Mesothelial cell of epicardium (in vitro differentiated cells): ENCODE data around the gene UPF3A. TPM values are rescaled to one million over a fixed set of nuclear protein-coding genes. Genes with fewer than 3 reads are reported as not detected.

Source experiments
- DNase-seq, 2 experiments: peaks; one replicate each; pipeline ENCODE4 v3.0.0; 2021; ENCODE audit warnings: low spot score in 2 of 2; ENCODE audit not compliant: unreplicated experiment in 2 of 2
- H3K27ac Mint-ChIP-seq: 2 replicates; pipeline ENCODE4 v1.8.0; 2021; ENCODE audit warnings: mixed read lengths
- H3K27me3 Mint-ChIP-seq: 2 replicates; pipeline ENCODE4 v1.8.0; 2021; ENCODE audit warnings: low read depth, mixed read lengths
- H3K36me3 Mint-ChIP-seq: 2 replicates; pipeline ENCODE4 v1.8.0; 2021; ENCODE audit warnings: mixed read lengths
- H3K4me1 Mint-ChIP-seq: 2 replicates; pipeline ENCODE4 v1.8.0; 2021; ENCODE audit warnings: mixed read lengths
- H3K4me3 Mint-ChIP-seq: 2 replicates; pipeline ENCODE4 v1.8.0; 2021; ENCODE audit warnings: mild to moderate bottlenecking, moderate library complexity, mixed read lengths
- H3K9me3 Mint-ChIP-seq: 2 replicates; pipeline ENCODE4 v1.8.0; 2021; ENCODE audit warnings: mixed read lengths
- total RNA-seq: library from RNA; stranded (reverse); gene quantifications from 3 replicates; pipeline ENCODE4 v1.2.1, GENCODE V29; 2021
- TF ChIP-seq, protein P1 (sequence below): fragments of 200-600 bp; sonication (generic); IDR thresholded peaks from one replicate; pipeline ENCODE4 v1.5.0; 2021; ENCODE audit warnings: antibody characterized with exemption; ENCODE audit not compliant: unreplicated experiment

UPF3A gene
- 112 to 123 TPM (median 117 TPM) in 3 replicates for total RNA-seq

DNA sequence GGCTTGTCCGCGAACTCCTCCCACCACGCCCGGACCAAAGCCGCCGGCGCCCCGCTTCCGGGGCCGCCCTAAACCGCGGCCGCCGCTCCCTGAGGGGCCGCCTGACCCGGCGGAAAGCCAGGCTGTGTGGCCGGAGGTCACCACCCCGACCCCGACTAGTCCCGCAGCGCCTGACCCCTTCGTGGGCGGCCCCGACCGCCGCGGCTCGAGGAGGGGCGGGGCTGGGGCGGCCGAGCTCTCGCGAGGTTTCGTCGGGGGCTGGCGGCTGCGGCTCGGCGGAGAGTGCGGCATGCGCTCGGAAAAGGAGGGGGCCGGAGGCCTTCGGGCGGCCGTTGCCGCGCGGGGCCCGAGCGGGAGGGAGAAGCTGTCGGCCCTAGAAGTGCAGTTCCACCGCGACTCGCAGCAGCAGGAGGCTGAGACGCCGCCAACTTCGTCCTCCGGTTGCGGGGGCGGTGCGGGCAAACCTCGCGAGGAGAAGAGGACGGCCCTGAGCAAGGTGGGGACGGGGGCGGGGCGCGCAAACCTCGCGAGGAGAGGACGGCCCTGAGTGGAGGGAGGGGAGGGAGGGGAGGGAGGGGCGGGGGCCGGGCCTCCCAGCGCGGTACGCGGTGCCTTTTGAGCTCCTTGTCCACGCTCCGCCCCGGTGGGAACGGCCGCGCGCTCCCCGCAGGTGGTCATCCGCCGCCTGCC is at the start of gene UPF3A:
TSS of gene UPF3A (plus strand) at position 251 of the 690 bp plus-strand sequence. CDS start at position 290, 39 bp downstream.
- Mint-ChIP-seq H3K4me3 (peak within 1 kb of the TSS; percentile 92), H3K9me3 (no peaks in the 10 kb centered on the region), H3K27ac (peak within 1 kb of the TSS; percentile 97), H3K4me1 (peaks cover 27% of the 10 kb centered on the region), H3K36me3 (peaks cover 14% of the 10 kb centered on the region), H3K27me3 (no peaks in the 10 kb centered on the region)
- peak; percentile 78 to 87 for DNase-seq
- TF ChIP-seq, protein P1, sequence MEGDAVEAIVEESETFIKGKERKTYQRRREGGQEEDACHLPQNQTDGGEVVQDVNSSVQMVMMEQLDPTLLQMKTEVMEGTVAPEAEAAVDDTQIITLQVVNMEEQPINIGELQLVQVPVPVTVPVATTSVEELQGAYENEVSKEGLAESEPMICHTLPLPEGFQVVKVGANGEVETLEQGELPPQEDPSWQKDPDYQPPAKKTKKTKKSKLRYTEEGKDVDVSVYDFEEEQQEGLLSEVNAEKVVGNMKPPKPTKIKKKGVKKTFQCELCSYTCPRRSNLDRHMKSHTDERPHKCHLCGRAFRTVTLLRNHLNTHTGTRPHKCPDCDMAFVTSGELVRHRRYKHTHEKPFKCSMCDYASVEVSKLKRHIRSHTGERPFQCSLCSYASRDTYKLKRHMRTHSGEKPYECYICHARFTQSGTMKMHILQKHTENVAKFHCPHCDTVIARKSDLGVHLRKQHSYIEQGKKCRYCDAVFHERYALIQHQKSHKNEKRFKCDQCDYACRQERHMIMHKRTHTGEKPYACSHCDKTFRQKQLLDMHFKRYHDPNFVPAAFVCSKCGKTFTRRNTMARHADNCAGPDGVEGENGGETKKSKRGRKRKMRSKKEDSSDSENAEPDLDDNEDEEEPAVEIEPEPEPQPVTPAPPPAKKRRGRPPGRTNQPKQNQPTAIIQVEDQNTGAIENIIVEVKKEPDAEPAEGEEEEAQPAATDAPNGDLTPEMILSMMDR: no peak

DNA sequence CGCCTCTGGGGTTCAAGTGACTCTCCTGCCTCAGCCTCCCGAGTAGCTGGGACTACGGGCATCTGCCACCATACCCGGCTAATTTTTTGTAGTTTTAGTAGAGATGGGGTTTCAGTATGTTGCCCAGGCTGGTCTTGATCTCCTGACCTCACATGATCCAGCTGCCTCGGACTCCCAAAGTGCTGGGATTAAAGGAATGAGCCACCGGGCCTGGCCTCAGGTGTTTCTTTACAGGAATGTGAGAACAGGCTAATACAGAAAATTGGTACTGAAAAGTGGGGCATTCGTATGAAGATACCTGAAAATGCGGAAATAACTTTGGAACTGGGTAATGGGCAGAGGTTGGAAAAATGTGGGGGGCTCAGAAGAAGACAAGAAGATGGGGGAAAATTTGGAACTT is 49.5 kb upstream of the UPF3A start:
- Mint-ChIP-seq H3K9me3 (peaks cover 3% of the 10 kb centered on the region), H3K4me1 (peaks cover 22% of the 10 kb centered on the region), H3K36me3 (no peaks in the 10 kb centered on the region), H3K4me3 (no peak overlapping the region), H3K27ac (no peak overlapping the region), H3K27me3 (peaks cover 48% of the 10 kb centered on the region)
- TF ChIP-seq, protein P1: no peak
- no peak for DNase-seq

DNA sequence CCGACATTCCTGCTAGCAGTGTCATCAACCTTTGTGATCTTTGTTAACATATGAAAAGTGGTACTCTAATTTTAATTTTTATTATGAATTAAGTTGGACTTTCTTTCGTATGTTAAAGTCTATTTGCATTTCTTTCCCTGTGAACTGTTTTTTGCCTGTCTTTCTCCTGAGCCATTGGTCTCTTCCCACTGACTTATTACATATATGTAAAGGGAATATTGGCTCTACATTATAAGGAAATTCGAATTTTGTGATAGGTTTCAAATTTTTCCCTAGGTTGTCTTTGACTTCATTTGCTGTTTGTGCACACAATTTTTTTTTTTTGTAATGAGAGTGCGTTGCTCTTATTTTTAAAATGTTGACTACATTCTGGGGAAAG is 47.1 kb upstream of the UPF3A start:
- DNase-seq: no peak
- peaks cover 3% of the 10 kb centered on the region for H3K9me3 Mint-ChIP-seq
- TF ChIP-seq, protein P1: no peak
- peaks cover 31% of the 10 kb centered on the region for H3K27me3 Mint-ChIP-seq
- H3K27ac Mint-ChIP-seq: peak overlapping the region; percentile 89
- H3K4me3 Mint-ChIP-seq: peak overlapping the region; percentile 81
- peaks cover 24% of the 10 kb centered on the region for H3K4me1 Mint-ChIP-seq
- H3K36me3 Mint-ChIP-seq: peaks cover 11% of the 10 kb centered on the region

DNA sequence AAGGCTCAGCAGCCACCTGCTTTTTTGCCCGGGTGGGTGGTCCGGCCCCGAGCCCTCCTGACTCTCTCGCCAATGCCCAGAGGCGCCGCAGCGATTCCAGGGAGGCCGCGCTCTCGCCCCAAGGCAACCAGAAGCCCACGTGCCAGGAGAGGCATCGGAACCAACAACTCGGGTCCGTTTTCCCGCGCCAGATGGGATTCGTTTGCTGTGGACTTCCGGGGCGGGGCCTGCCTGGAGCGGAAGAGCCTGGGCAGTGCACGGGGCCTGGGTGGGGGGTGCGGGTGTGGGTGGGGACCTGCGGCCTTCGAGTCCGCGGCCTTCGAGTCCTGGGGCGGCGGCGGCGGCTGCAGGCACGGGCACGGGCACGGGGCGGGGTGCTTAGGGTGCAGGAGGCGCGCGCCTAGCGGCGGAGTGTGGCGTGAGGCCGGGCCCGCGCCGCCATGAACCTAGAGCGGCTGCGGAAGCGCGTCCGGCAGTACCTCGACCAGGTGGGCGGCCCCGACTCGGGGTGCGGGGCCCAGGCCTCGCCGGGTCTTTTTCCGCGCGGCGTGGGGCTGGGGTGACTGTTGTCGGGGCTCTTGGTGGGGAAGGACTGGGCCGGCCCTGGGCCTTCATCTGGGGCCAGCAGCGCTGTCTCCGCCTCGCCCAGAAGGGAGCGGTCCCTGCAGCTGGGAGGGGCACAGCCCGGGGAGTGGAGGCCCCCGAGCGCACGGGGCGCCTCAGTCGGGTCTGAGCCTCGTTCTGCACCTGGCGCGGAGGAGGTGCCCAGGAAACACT is 46.6 kb upstream of the UPF3A start, which contains the start of gene CDC16:
TSS of gene CDC16 (plus strand) at position 253 of the 777 bp plus-strand sequence. CDS start at position 441, 188 bp downstream.
- H3K4me1 Mint-ChIP-seq: peaks cover 24% of the 10 kb centered on the region
- peak within 1 kb of the TSS; percentile 81 for H3K4me3 Mint-ChIP-seq
- DNase-seq: peak; percentile 77 to 81
- peaks cover 3% of the 10 kb centered on the region for H3K9me3 Mint-ChIP-seq
- H3K36me3 Mint-ChIP-seq: peaks cover 14% of the 10 kb centered on the region
- TF ChIP-seq, protein P1: no peak
- peak within 1 kb of the TSS; percentile 89 for H3K27ac Mint-ChIP-seq
- H3K27me3 Mint-ChIP-seq: peaks cover 25% of the 10 kb centered on the region

DNA sequence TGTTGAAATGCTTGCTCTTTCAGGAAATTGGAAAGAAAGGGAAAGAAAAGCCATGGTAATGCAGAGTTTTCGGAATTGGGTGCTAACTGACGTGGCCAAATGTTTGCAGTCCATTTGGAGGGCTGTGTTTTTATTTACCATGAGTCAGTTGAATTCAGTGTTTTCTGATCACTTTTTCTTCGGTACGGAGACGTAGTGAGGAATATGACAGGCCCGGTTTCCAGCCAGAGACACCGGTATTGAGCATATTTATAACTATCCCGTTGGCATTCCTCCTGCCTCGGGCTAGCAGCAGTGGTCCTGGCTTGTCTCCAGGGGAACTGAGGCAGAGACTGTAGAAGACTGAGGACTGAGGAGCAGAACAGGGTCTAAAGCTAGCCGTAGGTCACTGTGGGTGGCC is 45.7 kb upstream of the UPF3A start:
- H3K4me3 Mint-ChIP-seq: peak overlapping the region; percentile 81

More for the DNA sequence above, 45.7 kb upstream of the UPF3A start:
- Mint-ChIP-seq H3K9me3 (peaks cover 3% of the 10 kb centered on the region), H3K4me1 (peaks cover 19% of the 10 kb centered on the region), H3K27ac (peak overlapping the region; percentile 86), H3K36me3 (peaks cover 16% of the 10 kb centered on the region), H3K27me3 (peaks cover 16% of the 10 kb centered on the region)
- DNase-seq: no peak
- TF ChIP-seq, protein P1: no peak
